ENCODE data around the gene ITGB3.

DNA sequence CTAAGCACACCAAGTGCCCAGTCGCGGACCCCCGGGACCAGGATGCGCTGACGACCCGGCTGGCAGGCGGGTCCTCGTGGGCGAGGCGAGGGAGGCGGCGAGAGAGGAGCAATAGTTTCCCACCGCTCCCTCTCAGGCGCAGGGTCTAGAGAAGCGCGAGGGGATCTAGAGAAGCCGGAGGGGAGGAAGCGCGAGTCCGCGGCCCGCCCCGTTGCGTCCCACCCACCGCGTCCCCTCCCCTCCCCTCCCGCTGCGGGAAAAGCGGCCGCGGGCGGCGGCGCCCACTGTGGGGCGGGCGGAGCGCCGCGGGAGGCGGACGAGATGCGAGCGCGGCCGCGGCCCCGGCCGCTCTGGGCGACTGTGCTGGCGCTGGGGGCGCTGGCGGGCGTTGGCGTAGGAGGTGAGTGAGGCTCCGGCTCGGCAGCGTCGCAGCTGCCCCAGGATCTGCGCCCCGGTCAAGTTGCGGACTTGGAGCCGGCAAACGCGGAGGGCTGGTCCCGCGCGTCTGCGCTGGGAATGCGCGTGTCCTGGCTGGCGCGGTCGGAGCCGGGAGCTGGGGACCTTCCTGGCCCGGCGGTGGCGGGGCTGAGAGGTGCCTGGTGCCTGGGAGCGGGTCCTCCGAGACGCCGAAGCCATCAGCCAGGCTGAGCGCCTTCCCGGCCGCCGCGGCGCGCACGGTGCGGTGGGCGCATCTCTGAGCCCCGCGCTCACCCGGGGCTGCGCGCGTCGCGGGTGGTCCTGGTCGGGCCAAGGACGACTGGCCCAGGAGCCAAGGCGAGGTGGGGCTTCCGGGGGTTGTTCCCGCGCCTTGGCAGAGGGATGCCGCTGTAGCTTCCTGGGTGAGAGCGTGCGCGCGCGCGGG, at the start of gene ITGB3:
- TF ChIP-seq POLR2AphosphoS5 (IDR thresholded peaks at IDR 0.05; ENCODE audit: low read depth, low read length) (no peak), TAF1 (IDR thresholded peaks at IDR 0.05; ENCODE audit: borderline replicate concordance, insufficient read depth, low read length) (no peak), SIN3A (IDR thresholded peaks at IDR 0.05; ENCODE audit: borderline replicate concordance, insufficient read depth, low read length) (no peak), FOXP2 (optimal IDR thresholded peaks at IDR 0.05; ENCODE audit: borderline replicate concordance, extremely low read depth, extremely low read length, insufficient read depth) (peak; percentile 29)
- TF ChIP-seq, protein P1, sequence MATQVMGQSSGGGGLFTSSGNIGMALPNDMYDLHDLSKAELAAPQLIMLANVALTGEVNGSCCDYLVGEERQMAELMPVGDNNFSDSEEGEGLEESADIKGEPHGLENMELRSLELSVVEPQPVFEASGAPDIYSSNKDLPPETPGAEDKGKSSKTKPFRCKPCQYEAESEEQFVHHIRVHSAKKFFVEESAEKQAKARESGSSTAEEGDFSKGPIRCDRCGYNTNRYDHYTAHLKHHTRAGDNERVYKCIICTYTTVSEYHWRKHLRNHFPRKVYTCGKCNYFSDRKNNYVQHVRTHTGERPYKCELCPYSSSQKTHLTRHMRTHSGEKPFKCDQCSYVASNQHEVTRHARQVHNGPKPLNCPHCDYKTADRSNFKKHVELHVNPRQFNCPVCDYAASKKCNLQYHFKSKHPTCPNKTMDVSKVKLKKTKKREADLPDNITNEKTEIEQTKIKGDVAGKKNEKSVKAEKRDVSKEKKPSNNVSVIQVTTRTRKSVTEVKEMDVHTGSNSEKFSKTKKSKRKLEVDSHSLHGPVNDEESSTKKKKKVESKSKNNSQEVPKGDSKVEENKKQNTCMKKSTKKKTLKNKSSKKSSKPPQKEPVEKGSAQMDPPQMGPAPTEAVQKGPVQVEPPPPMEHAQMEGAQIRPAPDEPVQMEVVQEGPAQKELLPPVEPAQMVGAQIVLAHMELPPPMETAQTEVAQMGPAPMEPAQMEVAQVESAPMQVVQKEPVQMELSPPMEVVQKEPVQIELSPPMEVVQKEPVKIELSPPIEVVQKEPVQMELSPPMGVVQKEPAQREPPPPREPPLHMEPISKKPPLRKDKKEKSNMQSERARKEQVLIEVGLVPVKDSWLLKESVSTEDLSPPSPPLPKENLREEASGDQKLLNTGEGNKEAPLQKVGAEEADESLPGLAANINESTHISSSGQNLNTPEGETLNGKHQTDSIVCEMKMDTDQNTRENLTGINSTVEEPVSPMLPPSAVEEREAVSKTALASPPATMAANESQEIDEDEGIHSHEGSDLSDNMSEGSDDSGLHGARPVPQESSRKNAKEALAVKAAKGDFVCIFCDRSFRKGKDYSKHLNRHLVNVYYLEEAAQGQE (IDR thresholded peaks at IDR 0.05; ENCODE audit: insufficient read depth in 1 of 2, low read depth in 2 of 2, low read length in 2 of 2) = no peak
